ENCODE measurements around the gene TAC1.

DNA sequence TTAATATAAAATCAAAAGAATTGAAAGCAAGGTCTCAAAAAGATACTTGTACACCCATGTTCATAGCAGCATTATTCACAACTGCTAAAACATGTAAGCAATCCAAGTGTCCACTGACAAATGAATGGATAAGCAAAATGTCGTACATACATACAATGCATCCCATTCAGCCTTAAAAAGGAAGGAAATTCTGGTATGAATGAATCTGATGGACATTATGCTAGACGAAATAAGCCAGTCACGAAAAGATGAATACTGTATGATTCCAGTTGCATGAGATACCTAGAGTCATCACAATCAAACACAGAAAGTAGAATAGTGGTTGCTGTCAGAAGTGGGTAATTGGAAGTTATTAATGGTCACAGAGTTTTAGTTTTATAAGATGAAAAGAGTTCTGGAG, 9.5 kb upstream of the TAC1 start:
- TF ChIP-seq, protein P1, sequence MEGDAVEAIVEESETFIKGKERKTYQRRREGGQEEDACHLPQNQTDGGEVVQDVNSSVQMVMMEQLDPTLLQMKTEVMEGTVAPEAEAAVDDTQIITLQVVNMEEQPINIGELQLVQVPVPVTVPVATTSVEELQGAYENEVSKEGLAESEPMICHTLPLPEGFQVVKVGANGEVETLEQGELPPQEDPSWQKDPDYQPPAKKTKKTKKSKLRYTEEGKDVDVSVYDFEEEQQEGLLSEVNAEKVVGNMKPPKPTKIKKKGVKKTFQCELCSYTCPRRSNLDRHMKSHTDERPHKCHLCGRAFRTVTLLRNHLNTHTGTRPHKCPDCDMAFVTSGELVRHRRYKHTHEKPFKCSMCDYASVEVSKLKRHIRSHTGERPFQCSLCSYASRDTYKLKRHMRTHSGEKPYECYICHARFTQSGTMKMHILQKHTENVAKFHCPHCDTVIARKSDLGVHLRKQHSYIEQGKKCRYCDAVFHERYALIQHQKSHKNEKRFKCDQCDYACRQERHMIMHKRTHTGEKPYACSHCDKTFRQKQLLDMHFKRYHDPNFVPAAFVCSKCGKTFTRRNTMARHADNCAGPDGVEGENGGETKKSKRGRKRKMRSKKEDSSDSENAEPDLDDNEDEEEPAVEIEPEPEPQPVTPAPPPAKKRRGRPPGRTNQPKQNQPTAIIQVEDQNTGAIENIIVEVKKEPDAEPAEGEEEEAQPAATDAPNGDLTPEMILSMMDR (conservative IDR thresholded peaks at IDR 0.05; ENCODE audit: low read depth in 2 of 2): no peak
- TF ChIP-seq POLR2AphosphoS5 (IDR thresholded peaks at IDR 0.05; ENCODE audit: low read depth) (no peak), STAT1 (IDR thresholded peaks at IDR 0.05; ENCODE audit: unreplicated experiment) (no peak), EZH2phosphoT487 (IDR thresholded peaks at IDR 0.05; ENCODE audit: unreplicated experiment) (no peak), EZH2 (IDR thresholded peaks at IDR 0.05; ENCODE audit: low read depth, unreplicated experiment) (no peak), NANOG (IDR thresholded peaks at IDR 0.05; ENCODE audit: borderline replicate concordance) (no peak), CREB1 (CRISPR knock-in tag; IDR thresholded peaks at IDR 0.05; ENCODE audit: low read depth) (no peak), ZNF331 (CRISPR knock-in tag; IDR thresholded peaks at IDR 0.05; ENCODE audit: low read depth) (no peak)
- TF ChIP-seq, protein P2, sequence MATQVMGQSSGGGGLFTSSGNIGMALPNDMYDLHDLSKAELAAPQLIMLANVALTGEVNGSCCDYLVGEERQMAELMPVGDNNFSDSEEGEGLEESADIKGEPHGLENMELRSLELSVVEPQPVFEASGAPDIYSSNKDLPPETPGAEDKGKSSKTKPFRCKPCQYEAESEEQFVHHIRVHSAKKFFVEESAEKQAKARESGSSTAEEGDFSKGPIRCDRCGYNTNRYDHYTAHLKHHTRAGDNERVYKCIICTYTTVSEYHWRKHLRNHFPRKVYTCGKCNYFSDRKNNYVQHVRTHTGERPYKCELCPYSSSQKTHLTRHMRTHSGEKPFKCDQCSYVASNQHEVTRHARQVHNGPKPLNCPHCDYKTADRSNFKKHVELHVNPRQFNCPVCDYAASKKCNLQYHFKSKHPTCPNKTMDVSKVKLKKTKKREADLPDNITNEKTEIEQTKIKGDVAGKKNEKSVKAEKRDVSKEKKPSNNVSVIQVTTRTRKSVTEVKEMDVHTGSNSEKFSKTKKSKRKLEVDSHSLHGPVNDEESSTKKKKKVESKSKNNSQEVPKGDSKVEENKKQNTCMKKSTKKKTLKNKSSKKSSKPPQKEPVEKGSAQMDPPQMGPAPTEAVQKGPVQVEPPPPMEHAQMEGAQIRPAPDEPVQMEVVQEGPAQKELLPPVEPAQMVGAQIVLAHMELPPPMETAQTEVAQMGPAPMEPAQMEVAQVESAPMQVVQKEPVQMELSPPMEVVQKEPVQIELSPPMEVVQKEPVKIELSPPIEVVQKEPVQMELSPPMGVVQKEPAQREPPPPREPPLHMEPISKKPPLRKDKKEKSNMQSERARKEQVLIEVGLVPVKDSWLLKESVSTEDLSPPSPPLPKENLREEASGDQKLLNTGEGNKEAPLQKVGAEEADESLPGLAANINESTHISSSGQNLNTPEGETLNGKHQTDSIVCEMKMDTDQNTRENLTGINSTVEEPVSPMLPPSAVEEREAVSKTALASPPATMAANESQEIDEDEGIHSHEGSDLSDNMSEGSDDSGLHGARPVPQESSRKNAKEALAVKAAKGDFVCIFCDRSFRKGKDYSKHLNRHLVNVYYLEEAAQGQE (IDR thresholded peaks at IDR 0.05; ENCODE audit: unreplicated experiment): no peak

All from GM23338 (cell line).